IMR-90 (cell line): ENCODE measurements around the gene CCSER1. TPM values are rescaled to one million over a fixed set of nuclear protein-coding genes. Genes with fewer than 3 reads are reported as not detected.

Experiments
- ATAC-seq: fragments of 200-7000 bp; cut with Tn5 transposase; 2 replicates; pipeline ENCODE4 v1.9.1; 2020; ENCODE audit warnings: low read depth, mild to moderate bottlenecking, moderate library complexity
- BruUV-seq: library from RNA; stranded (reverse); fragments of 400-500 nt; replicated peaks from 2 replicates; lab custom pipeline; 2021; lab: Mats Ljungman, UMichigan
- CTCF ChIA-PET: fragments of 300-600 bp; formaldehyde crosslinking; extraction: SDS; loops from one replicate; lab custom pipeline; 2021; ENCODE audit warnings: antibody characterized with exemption; lab: Yijun Ruan, JAX
- POLR2A ChIA-PET: fragments of 300-600 bp; sonication (Branson Sonifier 250); formaldehyde crosslinking; loops from one replicate; lab custom pipeline; 2022; ENCODE audit warnings: antibody characterized with exemption; ENCODE audit not compliant: unreplicated experiment; lab: Charles Lee
- DNase-seq: peaks from one replicate; pipeline ENCODE4 v3.0.0; 2013
- H2AFZ ChIP-seq: replicated peaks from 2 replicates; pipeline ENCODE3; 2013; ENCODE audit warnings: low read length, mild to moderate bottlenecking; ENCODE audit not compliant: poor library complexity
- H2AK5ac ChIP-seq: 2 replicates; pipeline ENCODE4 v1.6.1; 2013; ENCODE audit warnings: low read depth, low read length, inconsistent platforms
- H2AK9ac ChIP-seq: replicated peaks from 2 replicates; pipeline ENCODE3; 2013; ENCODE audit warnings: mild to moderate bottlenecking, low read depth, low read length, moderate library complexity; ENCODE audit not compliant: poor library complexity
- H2BK120ac ChIP-seq: 2 replicates; pipeline ENCODE4 v1.6.1; 2013; ENCODE audit warnings: low read depth, low read length, inconsistent platforms
- H2BK15ac ChIP-seq: 3 replicates; pipeline ENCODE4 v1.6.1; 2013; ENCODE audit warnings: low read depth, low read length, inconsistent platforms
- H2BK20ac ChIP-seq: 2 replicates; pipeline ENCODE4 v1.6.1; 2013; ENCODE audit warnings: low read depth, mild to moderate bottlenecking, inconsistent platforms, low read length, moderate library complexity
- H2BK5ac ChIP-seq: 2 replicates; pipeline ENCODE4 v1.6.1; 2013; ENCODE audit warnings: mild to moderate bottlenecking, low read depth, low read length, inconsistent platforms; ENCODE audit not compliant: poor library complexity, severe bottlenecking
- H3K14ac ChIP-seq: replicated peaks from 2 replicates; pipeline ENCODE4 v1.6.1; 2013; ENCODE audit warnings: low read depth, low read length, inconsistent platforms
- H3K18ac ChIP-seq: 2 replicates; pipeline ENCODE4 v1.6.1; 2013; ENCODE audit warnings: low read depth, low read length, control low read depth
- H3K23ac ChIP-seq: 2 replicates; pipeline ENCODE4 v1.6.1; 2013; ENCODE audit warnings: low read depth, low read length, inconsistent platforms
- H3K27ac ChIP-seq: 2 replicates; pipeline ENCODE4 v1.5.1; 2013; ENCODE audit warnings: mild to moderate bottlenecking, control low read depth, low read length; ENCODE audit not compliant: insufficient read depth
- H3K27me3 ChIP-seq: 2 replicates; pipeline ENCODE4 v1.6.1; 2013; ENCODE audit warnings: low read length; ENCODE audit not compliant: control insufficient read depth, insufficient read depth
- H3K36me3 ChIP-seq: 2 replicates; pipeline ENCODE4 v1.6.1; 2013; ENCODE audit warnings: low read length, mixed read lengths; ENCODE audit not compliant: control insufficient read depth, insufficient read depth
- H3K4ac ChIP-seq: 2 replicates; pipeline ENCODE4 v1.6.1; 2013; ENCODE audit warnings: low read depth, low read length, inconsistent platforms
- H3K4me1 ChIP-seq: 2 replicates; pipeline ENCODE4 v1.6.1; 2013; ENCODE audit warnings: low read length, mixed read lengths; ENCODE audit not compliant: control insufficient read depth, insufficient read depth
- H3K4me2 ChIP-seq: 2 replicates; pipeline ENCODE4 v1.6.1; 2013; ENCODE audit warnings: low read depth, mild to moderate bottlenecking, control low read depth, low read length, moderate library complexity
- H3K4me3 ChIP-seq: 2 replicates; pipeline ENCODE4 v1.5.1; 2013; ENCODE audit warnings: low read depth, mild to moderate bottlenecking, control low read depth, low read length, moderate library complexity; ENCODE audit not compliant: insufficient read depth
- H3K56ac ChIP-seq: 2 replicates; pipeline ENCODE4 v1.6.1; 2013; ENCODE audit warnings: low read length, inconsistent platforms; ENCODE audit not compliant: insufficient read depth; ENCODE audit errors: extremely low read depth
- H3K79me1 ChIP-seq, 2 experiments: 2 replicates each; pipeline ENCODE4 v1.6.1; 2013; ENCODE audit warnings: low read length in 2 of 2, inconsistent platforms in 1 of 2, low read depth in 1 of 2
- H3K9ac ChIP-seq: 2 replicates; pipeline ENCODE4 v1.6.1; 2013; ENCODE audit warnings: low read depth, low read length, control low read depth
- H3K9me1 ChIP-seq: 2 replicates; pipeline ENCODE4 v1.6.1; 2013; ENCODE audit warnings: low read length, inconsistent platforms; ENCODE audit not compliant: insufficient read depth
- H3K9me3 ChIP-seq: 2 replicates; pipeline ENCODE4 v1.6.1; 2013; ENCODE audit warnings: low read length; ENCODE audit not compliant: control insufficient read depth, insufficient read depth
- H4K20me1 ChIP-seq: 2 replicates; pipeline ENCODE4 v1.6.1; 2013; ENCODE audit warnings: low read length, inconsistent platforms; ENCODE audit not compliant: insufficient read depth
- H4K5ac ChIP-seq: 2 replicates; pipeline ENCODE4 v1.6.1; 2013; ENCODE audit warnings: mild to moderate bottlenecking, low read depth, low read length, control low read depth
- H4K8ac ChIP-seq, 2 experiments: 2 replicates each; pipeline ENCODE4 v1.6.1; 2013; ENCODE audit warnings: low read depth in 2 of 2, low read length in 2 of 2, control low read depth in 1 of 2, inconsistent platforms in 1 of 2
- H4K91ac ChIP-seq: 2 replicates; pipeline ENCODE4 v1.6.1; 2013; ENCODE audit warnings: low read depth, low read length, inconsistent platforms; ENCODE audit not compliant: insufficient read depth
- BHLHE40 ChIP-seq: fragments of 150-350 bp; IDR thresholded peaks from 2 replicates; pipeline ENCODE4 v1.6.1; 2016; ENCODE audit warnings: mild to moderate bottlenecking, low read depth, low read length
- CEBPB ChIP-seq: IDR thresholded peaks from 2 replicates; pipeline ENCODE4 v1.6.1; 2012; ENCODE audit warnings: low read depth, low read length, improper control_type of control experiment
- CHD1 ChIP-seq: IDR thresholded peaks from 2 replicates; pipeline ENCODE4 v1.6.1; 2012; ENCODE audit warnings: low read depth, low read length, improper control_type of control experiment
- FOS ChIP-seq: fragments of 150-350 bp; IDR thresholded peaks from 2 replicates; pipeline ENCODE4 v1.6.1; 2016; ENCODE audit warnings: low read depth, low read length
- MAZ ChIP-seq: IDR thresholded peaks from 2 replicates; pipeline ENCODE4 v1.6.1; 2012; ENCODE audit warnings: low read depth, mild to moderate bottlenecking, low read length, improper control_type of control experiment, moderate library complexity, borderline replicate concordance
- MXI1 ChIP-seq: IDR thresholded peaks from 2 replicates; pipeline ENCODE4 v1.6.1; 2012; ENCODE audit warnings: low read depth, mild to moderate bottlenecking, low read length, moderate library complexity, borderline replicate concordance
- NFE2L2 ChIP-seq: fragments of 150-350 bp; IDR thresholded peaks from 2 replicates; pipeline ENCODE4 v1.6.1; 2016; ENCODE audit warnings: low read depth, mild to moderate bottlenecking, low read length
- POLR2A ChIP-seq: IDR thresholded peaks from 2 replicates; pipeline ENCODE4 v1.6.1; 2012; ENCODE audit warnings: mild to moderate bottlenecking, low read depth, low read length
- RFX5 ChIP-seq: IDR thresholded peaks from 2 replicates; pipeline ENCODE4 v1.8.0; 2012; ENCODE audit warnings: low read depth, mild to moderate bottlenecking, low read length, moderate library complexity
- WGBS, 2 experiments: methylation state at CpG; one replicate each; pipeline versions ENCODE4 v1.1.5 to v1.1.7; 2013; ENCODE audit warnings: missing lambda C conversion rate in 2 of 2; ENCODE audit not compliant: insufficient read length in 1 of 2; ENCODE audit errors: extremely low coverage in 2 of 2; 5-methylcytosine and 5-hydroxymethylcytosine counted together
- dilution Hi-C: fragments of 300-500 bp; cut with HindIII; formaldehyde crosslinking; loops from one replicate; pipeline ENCODE4 v1.14.3; 2018; ENCODE audit warnings: low sequenced_read_pairs; ENCODE audit not compliant: unreplicated experiment
- in situ Hi-C: fragments of 300-500 bp; cut with MboI; formaldehyde crosslinking; loops from 3 replicates; pipeline ENCODE4 v1.14.3; 2019; ENCODE audit warnings: low sequenced_read_pairs, inconsistent platforms, mixed read lengths
- intact Hi-C: fragments of 100-400 bp; cut with micrococcal nuclease; formaldehyde crosslinking; loops from 2 replicates; pipeline ENCODE4 v1.10.0; 2022
- polyA plus RNA-seq, 3 experiments: library from polyadenylated mRNA; depleted of rRNA; stranded (reverse); fragments of >200 nt; gene quantifications; 2 replicates each; pipeline ENCODE4 v1.2.3, GENCODE V29; 2012; ENCODE audit warnings: low replicate concordance in 1 of 3
- total RNA-seq: library from RNA; depleted of rRNA; stranded (reverse); fragments of >200 nt; gene quantifications from 2 replicates; pipeline ENCODE4 v1.2.3, GENCODE V29; 2012
- TF ChIP-seq, protein P1 (sequence below): fragments of 150-350 bp; IDR thresholded peaks from 2 replicates; pipeline ENCODE4 v1.6.1; 2017; ENCODE audit warnings: mild to moderate bottlenecking, antibody characterized with exemption, low read length, low read depth
- TF ChIP-seq, protein P2 (sequence below): fragments of 150-350 bp; IDR thresholded peaks from 2 replicates; pipeline ENCODE4 v1.6.1; 2016; ENCODE audit warnings: low read depth, mild to moderate bottlenecking, low read length, moderate library complexity, borderline replicate concordance
- TF ChIP-seq, protein P3 (sequence below): conservative IDR thresholded peaks from 2 replicates; pipeline ENCODE4 v1.5.1; 2012; ENCODE audit warnings: mild to moderate bottlenecking, low read depth, low read length, improper control_type of control experiment

Gene CCSER1
- total and polyA plus RNA-seq, 2 of the 4 experiments (the other 2 are of a cell fraction), result not detected

DNA sequence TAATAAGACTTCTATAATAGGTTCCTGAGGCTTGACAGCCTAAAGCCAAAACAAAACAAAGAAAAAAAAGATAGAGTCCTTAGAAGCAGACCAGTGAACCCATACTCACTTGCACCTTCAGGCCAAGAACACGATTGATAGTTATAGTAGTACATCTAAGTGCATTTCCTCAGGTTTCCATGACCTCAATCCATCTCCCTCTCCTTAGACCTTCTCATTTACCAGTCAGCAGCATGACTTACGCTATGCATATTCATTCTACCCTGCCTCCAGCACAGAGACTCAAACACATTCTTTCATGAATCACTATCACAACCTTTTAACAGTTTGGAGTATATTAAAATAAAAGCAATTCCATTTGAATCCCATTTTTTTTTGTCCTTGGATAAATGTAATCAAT lies 855.6 kb downstream of the CCSER1 start:
- dilution Hi-C loops, result no loop called here
- POLR2A ChIA-PET, result no interaction called here
- no CpG with 5 or more reads among the region's 2 CpGs for WGBS, 2 experiments

More for the DNA sequence above, 855.6 kb downstream of the CCSER1 start:
- TF ChIP-seq CHD1, result no peak
- no peak for TF ChIP-seq POLR2A
- TF ChIP-seq FOS, result no peak
- TF ChIP-seq MXI1, result no peak
- TF ChIP-seq MAZ, result no peak
- no peak for TF ChIP-seq BHLHE40
- TF ChIP-seq CEBPB, result no peak
- TF ChIP-seq, protein P1, sequence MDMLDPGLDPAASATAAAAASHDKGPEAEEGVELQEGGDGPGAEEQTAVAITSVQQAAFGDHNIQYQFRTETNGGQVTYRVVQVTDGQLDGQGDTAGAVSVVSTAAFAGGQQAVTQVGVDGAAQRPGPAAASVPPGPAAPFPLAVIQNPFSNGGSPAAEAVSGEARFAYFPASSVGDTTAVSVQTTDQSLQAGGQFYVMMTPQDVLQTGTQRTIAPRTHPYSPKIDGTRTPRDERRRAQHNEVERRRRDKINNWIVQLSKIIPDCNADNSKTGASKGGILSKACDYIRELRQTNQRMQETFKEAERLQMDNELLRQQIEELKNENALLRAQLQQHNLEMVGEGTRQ, result no peak
- TF ChIP-seq, protein P2, sequence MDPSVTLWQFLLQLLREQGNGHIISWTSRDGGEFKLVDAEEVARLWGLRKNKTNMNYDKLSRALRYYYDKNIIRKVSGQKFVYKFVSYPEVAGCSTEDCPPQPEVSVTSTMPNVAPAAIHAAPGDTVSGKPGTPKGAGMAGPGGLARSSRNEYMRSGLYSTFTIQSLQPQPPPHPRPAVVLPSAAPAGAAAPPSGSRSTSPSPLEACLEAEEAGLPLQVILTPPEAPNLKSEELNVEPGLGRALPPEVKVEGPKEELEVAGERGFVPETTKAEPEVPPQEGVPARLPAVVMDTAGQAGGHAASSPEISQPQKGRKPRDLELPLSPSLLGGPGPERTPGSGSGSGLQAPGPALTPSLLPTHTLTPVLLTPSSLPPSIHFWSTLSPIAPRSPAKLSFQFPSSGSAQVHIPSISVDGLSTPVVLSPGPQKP, result no peak
- TF ChIP-seq NFE2L2, result no peak
- TF ChIP-seq, protein P3, sequence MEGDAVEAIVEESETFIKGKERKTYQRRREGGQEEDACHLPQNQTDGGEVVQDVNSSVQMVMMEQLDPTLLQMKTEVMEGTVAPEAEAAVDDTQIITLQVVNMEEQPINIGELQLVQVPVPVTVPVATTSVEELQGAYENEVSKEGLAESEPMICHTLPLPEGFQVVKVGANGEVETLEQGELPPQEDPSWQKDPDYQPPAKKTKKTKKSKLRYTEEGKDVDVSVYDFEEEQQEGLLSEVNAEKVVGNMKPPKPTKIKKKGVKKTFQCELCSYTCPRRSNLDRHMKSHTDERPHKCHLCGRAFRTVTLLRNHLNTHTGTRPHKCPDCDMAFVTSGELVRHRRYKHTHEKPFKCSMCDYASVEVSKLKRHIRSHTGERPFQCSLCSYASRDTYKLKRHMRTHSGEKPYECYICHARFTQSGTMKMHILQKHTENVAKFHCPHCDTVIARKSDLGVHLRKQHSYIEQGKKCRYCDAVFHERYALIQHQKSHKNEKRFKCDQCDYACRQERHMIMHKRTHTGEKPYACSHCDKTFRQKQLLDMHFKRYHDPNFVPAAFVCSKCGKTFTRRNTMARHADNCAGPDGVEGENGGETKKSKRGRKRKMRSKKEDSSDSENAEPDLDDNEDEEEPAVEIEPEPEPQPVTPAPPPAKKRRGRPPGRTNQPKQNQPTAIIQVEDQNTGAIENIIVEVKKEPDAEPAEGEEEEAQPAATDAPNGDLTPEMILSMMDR, result no peak
- no peak for TF ChIP-seq RFX5
- H3K27ac ChIP-seq, result no peak overlapping the region
- no peak overlapping the region for H2AK5ac ChIP-seq
- no peak overlapping the region for H3K4me3 ChIP-seq
- no peaks in the 10 kb centered on the region for H3K79me1 ChIP-seq
- no peak overlapping the region for H3K18ac ChIP-seq
- no peak overlapping the region for H2BK20ac ChIP-seq
- H2AFZ ChIP-seq, result no peak overlapping the region
- no peak overlapping the region for H2BK120ac ChIP-seq
- no peak overlapping the region for H4K91ac ChIP-seq
- no peak overlapping the region for H3K14ac ChIP-seq
- H3K36me3 ChIP-seq, result no peaks in the 10 kb centered on the region
- H3K4me2 ChIP-seq, result no peak overlapping the region
- H2AK9ac ChIP-seq, result no peak overlapping the region
- DNase-seq, result no peak
- H2BK5ac ChIP-seq, result no peak overlapping the region
- no peak overlapping the region for H2BK15ac ChIP-seq
- no peak overlapping the region for H3K56ac ChIP-seq
- no peak overlapping the region for H4K8ac ChIP-seq
- intact Hi-C loops (no loop called here), in situ Hi-C loops (no loop called here)
- H4K20me1 ChIP-seq, result no peaks in the 10 kb centered on the region
- no peaks in the 10 kb centered on the region for H3K9me3 ChIP-seq
- BruUV-seq, result no TSS peak
- no peak overlapping the region for H3K9ac ChIP-seq
- H3K23ac ChIP-seq, result no peak overlapping the region
- H3K9me1 ChIP-seq, result no peaks in the 10 kb centered on the region
- no peak overlapping the region for H4K5ac ChIP-seq
- H3K4ac ChIP-seq, result no peak overlapping the region
- CTCF ChIA-PET, result no interaction called here
- H3K27me3 ChIP-seq, result no peaks in the 10 kb centered on the region
- H3K4me1 ChIP-seq, result no peaks in the 10 kb centered on the region
- ATAC-seq, result no peak
